Measurements from ENCODE around the gene ACAP1.

Gene ACAP1

DNA sequence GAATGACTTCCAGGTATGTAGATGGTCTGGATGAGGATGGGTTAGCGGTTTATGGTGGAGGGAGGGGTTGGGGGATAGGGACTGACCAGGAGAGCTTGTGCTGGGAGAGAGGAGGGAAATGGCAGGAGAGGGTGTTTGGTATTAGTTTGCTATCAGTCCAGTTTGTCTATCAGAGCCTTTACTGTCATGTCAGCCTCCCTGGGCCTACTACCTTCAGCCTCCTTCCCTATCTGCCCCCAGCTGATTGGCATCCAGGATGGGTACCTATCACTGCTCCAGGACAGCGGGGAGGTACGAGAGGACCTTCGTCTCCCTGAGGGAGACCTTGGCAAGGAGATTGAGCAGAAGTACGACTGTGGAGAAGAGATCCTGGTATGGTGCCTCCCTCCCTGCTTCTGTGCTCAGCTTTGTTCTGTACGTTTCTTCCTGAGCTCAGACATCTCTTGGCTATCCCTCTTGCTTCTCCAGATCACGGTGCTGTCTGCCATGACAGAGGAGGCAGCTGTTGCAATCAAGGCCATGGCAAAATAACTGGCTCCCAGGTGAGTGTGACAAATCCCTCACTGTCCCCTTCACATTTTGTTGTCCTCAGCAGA is 25.1 kb upstream of the ACAP1 start:
- FAIRE-seq, result no peak

DNA sequence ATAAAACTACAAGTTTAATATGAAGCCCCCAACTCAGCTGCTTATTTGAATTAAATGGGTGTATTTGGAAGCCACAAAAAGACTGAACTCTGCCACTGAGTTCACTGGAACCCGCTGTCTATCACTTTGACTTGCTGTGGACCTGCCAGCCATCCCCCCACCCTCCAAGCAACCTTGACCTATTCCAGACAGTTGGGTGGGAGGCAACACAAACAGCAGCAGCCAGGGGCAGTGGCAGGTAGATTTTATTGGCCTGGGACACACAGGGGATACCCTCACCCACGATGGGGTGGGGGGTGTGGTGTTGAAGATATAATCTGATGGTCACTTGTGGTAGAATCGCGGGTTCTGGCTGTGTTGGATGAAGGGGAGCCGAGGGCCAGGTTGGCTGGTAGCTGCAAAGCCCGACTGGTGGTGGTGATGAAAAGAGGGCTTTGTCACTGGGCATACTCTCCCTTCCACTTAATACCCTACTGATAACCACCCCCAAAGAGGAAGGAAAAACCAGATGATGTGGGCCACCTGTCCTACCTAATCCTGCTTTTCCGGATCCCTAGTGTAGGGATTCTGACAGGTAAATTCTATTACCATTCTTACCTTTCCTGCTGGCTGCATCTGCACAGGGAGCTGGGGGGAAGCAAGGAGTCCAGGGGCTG is 23.8 kb upstream of the ACAP1 start:
- no peak for FAIRE-seq

DNA sequence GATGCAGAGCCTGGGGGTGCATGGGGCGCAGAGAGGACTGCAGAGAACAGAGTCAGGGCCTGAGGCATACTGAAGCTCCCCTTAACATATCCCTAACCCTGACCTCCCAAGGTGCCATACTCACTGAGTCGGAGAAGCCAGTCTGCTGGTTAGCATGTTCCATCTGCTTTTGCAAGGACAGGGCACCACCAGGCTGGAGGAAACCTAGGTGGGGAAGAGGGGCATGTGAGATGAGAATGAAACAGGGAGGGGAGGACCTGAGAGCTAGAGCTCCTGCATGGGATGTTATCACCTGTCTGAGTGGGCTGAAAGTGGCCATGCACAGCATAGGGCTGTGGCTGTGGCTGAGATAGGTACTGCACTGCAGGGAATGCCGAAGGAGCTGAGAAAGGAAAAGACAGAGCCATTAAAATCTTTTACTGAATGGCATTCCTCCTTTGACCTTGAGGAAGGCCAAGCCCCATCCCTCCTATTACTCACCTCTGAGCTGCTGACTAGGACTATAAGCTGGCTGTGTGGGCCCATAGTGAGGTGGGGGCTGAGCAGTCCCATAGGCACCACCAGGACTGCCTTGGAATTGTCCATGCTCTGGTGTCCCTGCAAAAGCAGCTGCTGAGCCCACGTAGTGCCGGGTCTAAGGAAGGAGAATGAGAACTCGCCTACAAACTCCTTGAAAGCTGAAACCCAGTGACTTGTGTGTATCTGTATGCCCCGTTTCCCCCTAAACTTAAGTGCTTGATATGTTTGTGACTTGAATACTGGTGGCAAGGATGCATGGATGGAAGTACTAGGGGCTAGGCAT is 23.0 kb upstream of the ACAP1 start:
- FAIRE-seq, result no peak

DNA sequence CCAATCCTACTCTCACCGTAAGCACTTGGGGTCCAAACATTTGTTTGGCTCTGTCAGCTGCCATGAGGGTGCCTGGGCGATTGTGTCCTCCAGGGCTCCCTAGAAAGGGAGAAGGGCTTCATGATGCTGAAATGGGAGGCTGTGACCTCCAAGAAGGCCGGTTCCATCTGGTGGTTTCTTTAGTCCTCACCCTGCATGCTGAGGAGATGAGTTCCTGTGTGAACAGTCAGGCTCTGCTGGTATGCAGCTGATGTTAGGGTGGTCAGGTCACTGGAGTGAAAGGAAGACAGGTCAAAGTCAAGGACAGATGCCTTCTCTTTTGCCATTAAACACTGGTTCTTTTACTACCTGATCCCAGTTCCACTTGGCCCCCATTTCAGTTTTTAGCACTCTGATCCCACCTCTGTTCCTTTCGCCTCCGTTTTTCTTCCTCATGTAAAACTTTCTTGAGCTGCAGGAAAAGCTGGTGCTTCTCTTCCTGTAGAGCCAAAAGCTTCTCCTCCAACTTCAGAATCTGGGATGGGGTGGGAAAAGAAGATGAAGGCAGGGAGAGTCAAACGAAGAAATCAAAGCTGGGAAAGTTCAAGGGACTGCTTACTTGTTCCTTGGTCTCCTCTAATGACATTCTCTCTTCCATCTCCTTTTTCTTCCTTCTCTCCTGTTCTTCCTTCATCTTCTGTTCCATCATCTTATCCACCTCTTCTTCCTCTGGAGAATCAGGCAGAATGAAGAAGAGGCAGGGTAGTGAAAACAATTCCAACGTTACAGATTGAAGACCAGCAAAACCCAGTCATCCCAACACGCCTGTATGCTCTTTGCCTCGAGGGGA is 22.2 kb upstream of the ACAP1 start:
- FAIRE-seq, result no peak

DNA sequence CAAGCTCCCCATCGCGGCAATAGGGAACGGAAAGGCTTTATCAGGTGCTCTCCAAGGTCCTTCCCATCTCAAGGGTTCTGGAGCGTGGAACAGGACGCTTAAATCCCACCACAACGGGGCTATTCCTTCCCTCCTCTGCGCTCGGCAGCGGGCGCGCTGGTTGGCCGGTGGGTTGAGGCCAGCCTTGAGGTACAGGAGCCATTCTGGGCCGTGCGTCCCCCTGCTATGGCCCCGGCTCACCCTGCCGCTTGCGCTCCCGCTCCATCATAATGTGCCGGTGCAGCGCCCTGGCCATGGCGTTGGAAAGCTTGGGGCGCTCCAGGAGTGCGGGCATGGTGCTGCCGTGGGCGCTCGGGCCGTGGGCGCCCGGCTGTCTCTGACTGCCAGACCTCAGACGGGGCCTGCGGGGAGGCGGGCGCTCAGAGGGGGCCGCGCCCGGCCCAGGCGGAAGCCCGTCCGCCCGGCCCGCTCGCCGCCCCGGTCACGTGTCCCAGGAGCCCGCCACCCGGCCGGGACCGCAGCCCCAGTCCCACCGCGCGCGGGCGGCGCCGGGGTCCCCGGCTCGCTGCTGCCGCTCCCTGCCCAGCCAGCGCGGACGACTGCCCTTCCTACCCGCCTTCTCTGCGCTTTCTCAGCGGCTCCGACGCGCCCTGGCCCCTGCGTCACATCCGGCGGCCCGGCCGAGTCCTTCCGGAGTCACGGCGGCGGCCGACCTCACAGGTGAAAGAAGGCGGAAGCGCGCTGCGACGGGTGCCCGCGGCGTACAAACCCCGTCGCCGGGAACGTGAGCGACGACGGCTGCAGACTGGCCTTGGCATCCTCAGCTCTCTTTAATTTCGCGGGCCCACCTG is 21.4 kb upstream of the ACAP1 start, which contains the start of gene GPS2:
GPS2 (minus strand) TSS at position 642 of the 851 bp plus-strand sequence; CDS start at position 334, 308 bp downstream.
- no peak for FAIRE-seq

DNA sequence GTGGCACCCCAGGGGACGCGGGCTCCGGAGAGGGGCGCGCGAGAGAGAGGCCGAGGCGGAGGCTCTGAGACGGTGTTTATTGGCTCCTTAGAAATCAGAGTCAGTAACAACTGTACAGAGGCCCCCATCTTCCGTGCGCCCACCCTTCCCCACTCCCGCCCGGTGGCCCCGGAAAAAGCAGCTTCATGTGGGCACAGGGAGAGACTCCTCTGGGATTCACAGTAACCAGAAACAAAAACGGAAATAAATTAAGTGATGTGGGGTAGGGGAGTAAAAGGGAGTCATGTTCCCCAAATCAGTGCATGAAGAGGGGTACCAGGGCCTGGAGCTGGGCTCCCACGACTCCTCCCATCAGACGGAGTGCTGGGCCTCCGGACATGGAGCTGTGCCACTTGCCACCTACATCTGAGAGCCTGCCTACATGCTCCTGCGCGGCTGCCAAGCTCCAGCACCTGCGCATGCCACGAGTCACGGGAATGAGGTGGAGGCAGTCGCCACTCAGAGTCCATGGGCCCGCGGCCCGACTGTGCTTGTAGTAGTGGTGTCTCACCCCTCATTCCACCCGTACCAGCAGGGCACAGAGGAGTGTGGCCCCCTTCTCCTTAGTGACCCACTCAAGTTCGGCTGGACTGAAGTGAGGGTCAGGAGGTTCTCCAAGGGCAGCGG is 20.6 kb upstream of the ACAP1 start:
- no peak for FAIRE-seq

DNA sequence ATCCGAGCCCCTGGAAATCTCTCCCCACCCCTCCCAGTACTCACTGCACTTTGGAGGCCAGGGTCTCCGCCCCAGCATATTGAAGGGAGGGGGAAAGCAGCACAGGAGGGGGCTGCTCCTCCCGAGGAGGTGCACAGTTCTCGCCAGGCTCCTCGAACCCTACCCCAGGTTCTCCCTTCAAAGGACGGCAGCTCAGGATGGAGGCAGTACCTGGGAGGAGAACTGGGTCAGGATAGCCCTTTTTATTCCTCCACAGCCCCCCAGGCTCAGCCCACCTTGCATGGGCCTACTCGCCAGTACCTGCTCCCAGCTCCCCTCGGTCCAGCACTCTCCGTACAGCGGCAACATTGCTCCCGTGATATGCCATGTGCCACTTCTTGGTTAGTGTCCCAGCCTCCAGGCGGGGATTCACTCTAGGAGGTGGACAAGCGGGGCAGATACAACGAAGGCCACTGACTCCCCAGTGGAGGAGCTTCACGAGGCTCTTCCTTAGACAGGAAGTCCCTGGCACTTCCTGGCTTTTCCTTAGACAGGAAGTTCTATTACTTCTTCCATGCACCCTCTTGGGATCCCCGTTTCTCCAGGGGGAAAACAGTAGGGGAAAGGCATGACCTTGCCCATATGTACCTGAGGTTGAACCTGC is 19.0 kb upstream of the ACAP1 start:
- FAIRE-seq, result no peak

DNA sequence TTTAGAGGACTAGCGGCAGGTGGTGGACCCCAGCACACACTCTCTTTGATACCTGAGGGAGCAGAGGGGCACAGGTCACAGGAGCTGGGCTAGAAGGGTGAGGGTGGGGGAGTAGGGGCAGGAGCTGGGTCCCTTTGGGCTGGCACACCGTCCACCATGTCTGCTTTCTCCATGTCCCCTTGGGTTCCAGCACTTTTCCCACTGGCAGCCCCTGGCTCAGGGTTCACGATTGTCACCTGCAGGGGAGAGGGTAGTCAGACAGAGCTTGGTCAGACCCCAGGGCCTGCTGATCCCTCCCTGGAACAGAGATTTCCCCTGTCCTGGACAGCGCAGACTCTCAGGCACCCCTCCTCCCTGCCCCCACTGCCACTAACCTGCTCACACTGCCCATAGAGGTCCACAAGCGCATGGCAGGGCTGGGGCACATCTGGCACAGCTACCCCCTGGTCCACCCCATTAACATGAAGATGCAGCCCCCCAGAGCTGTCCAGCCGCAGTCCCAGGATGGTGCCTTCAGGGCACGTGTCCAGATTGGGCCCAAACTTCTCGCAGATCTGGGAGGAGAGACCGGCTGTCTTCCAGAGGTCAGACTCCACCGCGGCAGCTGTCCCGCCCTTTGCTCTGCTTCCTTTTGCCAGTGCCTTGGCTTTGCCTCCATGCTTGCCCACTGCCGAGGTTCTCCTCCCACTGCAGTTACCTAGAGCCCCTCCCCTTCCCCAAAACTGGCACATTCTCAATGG is 18.0 kb upstream of the ACAP1 start:
- no peak for FAIRE-seq

DNA sequence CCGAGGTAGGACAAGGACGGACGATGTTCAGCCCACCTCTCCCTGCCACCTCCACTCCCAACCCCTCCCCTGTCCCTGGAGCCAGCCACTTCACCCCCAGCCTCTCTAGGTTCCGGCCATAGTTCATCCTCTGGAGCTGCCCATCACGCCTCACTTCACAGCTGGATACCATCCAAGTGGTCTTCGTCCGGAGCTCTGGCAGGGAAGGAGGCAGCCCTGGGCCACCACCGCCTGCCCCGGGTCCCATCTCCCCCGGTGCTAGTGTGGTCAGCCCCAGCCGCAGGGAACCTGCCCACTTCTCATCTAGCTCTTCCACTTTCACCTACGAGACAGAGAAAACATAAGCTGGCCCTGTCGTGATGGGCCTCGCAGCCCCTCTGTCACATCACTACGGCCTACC is 14.9 kb upstream of the ACAP1 start:
- no peak for FAIRE-seq

DNA sequence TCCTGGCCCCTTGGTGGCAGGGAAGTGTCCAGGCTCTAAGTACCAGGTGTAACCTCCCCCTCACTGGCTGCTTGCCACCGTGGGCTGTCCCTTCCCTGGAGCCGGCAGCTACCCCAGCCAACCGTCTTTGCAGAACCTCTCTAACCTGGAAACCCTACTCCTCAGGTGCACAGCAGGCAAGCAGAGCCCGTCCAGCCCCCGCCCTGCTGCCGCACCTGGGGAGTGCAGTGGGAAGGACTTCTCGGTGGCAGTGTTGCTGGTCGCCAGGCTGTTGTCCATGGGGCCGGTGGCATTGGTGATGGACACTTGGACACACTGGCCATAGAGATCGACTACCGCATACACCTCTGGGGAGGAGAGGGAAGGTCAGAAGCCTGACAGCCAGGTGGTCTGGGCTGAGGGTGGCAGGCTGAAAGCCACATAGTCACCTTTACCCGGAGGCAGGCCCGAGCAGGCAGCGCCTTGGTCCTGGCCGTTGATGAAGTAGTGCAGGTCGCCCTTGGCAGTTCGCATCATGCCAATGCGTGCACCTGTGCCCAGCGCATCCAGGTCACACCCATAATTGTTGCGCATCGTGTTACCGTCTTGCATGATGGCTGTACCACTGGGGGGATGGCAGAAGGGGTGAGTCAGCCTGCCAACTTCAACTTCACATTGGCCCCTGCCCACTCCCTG is 13.7 kb upstream of the ACAP1 start:
- no peak for FAIRE-seq

DNA sequence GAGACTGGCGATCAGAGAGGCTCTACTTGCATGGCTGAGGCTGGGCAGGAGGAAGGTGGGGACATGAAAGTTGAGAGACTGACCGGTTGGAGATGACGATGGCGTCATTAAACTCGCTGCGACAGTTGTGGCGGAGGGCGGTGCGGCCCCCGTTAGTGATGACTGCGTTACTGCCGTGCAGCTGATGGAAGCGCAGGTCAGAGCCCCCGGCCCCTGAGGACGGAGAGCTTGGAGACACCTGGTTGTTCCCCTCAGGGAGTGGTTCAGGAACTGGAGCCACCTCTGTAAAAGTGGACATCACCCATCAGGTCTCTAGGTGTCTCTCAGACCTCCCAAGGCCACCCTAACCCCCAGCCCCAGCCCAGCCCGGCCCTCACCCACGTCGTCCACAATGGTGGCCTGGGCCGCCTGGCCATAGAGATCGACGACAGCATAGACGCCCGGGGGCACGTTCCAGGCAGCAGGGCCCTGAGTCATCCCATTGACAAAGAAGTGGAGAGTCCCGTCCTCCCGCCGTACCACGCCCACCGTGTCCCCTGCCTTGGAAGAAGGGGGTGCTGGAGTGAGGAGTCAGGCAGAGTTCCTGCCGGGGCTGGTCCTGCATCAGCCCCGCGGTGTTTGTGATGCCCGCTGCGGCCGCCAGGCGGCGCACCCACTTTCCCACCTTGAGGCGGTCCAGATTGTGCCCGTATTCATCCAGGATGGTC is 12.4 kb upstream of the ACAP1 start:
- FAIRE-seq, result no peak

DNA sequence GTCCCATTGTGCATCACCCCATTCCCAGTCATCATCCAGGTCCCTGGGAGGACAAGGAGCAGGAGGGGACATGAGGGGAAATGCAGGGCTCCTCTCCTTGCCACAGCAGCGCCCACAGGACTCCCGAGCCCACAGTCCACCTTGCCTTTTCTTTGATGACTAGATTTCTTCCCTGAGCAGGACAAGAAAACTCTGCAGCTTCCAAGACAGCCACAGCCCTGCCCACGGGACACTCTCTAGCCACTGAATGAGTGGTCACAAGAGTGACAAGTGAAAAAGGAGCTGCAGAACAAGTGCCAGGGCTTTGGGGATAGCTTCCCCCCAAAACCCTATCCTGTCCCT is 11.9 kb upstream of the ACAP1 start:
- no peak for FAIRE-seq

DNA sequence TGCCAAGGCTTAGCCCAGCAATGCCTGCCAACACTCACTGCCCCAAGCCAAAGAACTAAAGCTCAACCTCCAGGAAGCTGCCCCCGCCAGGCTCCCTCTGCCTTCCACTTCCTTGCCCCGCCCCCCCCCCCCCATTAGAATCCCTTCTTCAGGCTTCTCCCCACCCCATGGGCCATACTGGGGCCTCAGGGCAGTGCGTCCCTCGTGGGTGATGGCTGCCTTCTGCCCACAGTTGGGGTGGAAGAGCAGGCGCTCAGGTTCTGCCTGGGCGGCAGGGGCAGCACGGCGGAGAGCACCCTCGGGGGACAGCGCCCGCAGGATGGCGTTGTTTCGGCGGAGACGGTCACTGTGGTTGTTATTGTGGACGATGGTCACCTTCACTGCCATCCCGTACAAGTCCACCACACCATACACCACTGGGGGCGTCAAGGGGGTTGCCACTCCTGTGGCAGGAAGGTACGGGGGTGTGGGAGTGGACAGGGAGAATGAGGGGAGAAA is 11.2 kb upstream of the ACAP1 start:
- FAIRE-seq, result no peak

DNA sequence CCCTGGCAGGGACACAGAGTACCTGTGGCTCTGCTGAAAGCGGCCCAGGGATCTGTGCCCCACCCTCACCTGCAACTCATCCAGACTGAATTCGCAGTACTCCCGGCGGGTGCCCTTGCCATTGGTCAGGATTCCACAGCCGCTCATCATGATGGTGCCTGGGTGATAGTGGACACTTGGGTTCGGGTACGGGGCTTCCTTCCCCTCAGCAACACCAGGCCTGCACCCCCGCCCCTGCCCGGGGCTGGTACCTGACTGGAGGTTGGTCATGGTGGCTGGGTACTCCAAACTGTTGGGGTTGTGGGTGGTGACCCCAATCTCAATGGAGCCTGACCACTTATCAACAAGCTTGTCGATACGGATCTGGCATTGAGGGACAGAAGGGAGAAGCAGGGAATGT is 10.1 kb upstream of the ACAP1 start:
- no peak for FAIRE-seq

DNA sequence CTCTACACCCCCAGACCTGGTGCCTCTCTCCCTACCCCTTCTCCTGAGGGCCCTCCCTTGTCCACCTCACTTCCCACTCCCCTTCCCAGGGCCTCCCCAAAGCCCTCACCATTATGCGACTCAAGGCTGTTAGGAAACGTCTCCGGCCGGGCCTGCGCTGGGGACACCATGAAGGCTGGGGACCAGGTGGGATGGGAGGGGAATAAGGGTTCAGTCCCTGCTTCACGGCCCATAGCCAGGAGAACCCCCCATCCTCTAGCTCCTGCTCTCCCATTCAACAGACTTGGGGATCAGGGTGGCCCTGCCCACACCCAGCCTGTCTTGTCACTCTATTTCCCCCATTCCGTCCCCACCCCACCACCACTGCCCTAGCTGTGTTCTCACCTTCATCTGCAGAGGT is 9.3 kb upstream of the ACAP1 start:
- FAIRE-seq, result no peak

DNA sequence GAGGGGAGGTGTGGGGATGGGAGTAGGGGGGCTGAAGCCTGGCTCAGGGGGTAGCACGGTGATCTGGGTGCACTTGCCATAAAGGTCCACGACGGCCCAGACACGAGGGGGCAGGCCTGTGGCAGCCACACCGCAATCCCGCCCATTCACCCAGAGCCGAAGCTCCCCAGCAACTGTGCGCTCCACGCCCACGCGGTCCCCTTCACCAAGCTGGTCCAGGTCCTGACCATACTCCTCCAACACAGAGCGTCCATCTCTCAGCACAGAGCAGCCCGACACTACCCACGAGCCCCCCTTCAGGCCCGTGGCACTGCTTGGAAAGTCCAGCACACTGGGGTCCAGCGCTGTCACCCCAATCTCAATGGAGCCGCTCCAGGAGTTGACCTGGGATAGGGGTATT is 8.8 kb upstream of the ACAP1 start:
- no peak for FAIRE-seq

DNA sequence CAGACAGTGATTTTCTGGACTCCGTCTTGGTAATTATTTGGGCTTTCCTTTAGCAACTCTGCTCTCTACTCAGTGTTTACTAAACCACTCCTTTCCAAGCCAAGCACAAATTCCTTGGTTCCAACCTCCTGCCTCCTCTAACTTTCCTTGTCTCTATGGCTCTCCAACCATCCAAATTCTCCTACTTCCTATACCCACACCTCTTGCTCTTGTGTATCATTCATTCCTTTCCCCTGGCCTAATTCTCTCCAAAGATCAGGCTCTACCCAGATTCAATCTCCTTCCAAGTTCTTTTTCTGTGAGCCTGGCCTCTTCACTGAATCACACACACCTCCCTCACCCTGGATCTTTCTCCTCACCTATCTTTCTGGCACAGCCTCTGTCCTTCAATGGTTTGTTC is 8.3 kb upstream of the ACAP1 start:
- FAIRE-seq, result no peak

DNA sequence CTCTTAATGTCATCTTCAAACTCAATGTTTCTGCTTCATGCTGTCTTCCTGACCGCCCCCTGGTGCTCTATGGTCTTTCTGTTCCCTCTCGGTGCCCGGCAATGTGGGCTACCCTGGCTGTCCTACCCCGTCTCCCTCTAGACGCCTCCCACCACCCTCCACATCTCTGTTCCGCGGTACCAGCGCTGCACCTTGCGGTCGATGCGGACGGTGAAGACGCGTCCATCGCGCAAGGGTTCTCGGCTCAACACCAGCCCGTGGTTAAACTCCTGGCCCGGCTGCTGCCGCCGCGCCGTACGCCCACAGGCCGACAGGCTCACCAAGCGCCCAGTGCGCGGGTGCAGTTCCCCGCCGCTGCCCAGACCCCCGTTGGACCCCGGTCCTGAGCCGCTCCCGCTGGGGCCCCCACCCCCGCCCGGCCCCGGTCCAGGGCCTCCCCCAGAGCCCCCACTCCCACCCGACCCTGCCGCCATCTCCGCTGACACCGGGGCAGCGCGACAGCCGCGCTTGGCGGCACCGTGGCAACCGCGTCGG is 7.4 kb upstream of the ACAP1 start, which contains the start of gene NEURL4:
NEURL4 (minus strand) TSS at position 496 of the 534 bp plus-strand sequence; CDS start at position 473, 23 bp downstream.
- FAIRE-seq, result no peak
